HG03571 (cell line): ENCODE measurements around the gene TOP3A.
A peak's percentile ranks its signal among the peaks of the same experiment; 100 is the strongest.
"Not testable (repeated sequence)": the region's sequence is repeated elsewhere in the genome, so short reads cannot be mapped to it uniquely, and the experiment has no call there.

Experiments
- ATAC-seq: cut with Tn5 transposase; IDR thresholded peaks from one replicate; pipeline ENCODE4 v1.9.1; 2021; ENCODE audit not compliant: unreplicated experiment

Gene TOP3A

GRCh38 chr17:18314731-18315561 is at the start of gene TOP3A, which contains the start of gene SMCR8:
TOP3A (minus strand) TSS chr17:18314994; CDS start chr17:18314778, 216 bp downstream.
SMCR8 (plus strand) TSS chr17:18315293; CDS start chr17:18315790, 497 bp downstream.
- peak; percentile 74 for ATAC-seq

GRCh38 chr17:18364166-18364565 is 49.4 kb upstream of the TOP3A start:
- ATAC-seq: no peak

GRCh38 chr17:18363101-18364049 is 48.6 kb upstream of the TOP3A start, which contains the start of gene SHMT1:
SHMT1 (minus strand) TSS chr17:18363550; CDS start chr17:18355981, 7,569 bp downstream.
- ATAC-seq: peak; percentile 92

GRCh38 chr17:18362698-18363100 is 47.9 kb upstream of the TOP3A start:
- no peak for ATAC-seq

GRCh38 chr17:18361837-18362697 is 47.3 kb upstream of the TOP3A start:
- no peak for ATAC-seq

- ATAC-seq: no peak
Observed at GRCh38 chr17:18360518-18360917, 45.7 kb upstream of the TOP3A start.

GRCh38 chr17:18356624-18357023 is 41.8 kb upstream of the TOP3A start:
- no peak for ATAC-seq

- ATAC-seq: no peak
Observed at GRCh38 chr17:18353541-18353940, 38.7 kb upstream of the TOP3A start.

- no peak for ATAC-seq
Observed at GRCh38 chr17:18344021-18344420, 29.2 kb upstream of the TOP3A start.

GRCh38 chr17:18339933-18340332 is 25.1 kb upstream of the TOP3A start:
- ATAC-seq: no peak

- not testable (repeated sequence) for ATAC-seq
Observed at GRCh38 chr17:18338158-18338557, 23.4 kb upstream of the TOP3A start.

- ATAC-seq: no peak
Observed at GRCh38 chr17:18332909-18333489, 18.2 kb upstream of the TOP3A start.

GRCh38 chr17:18331879-18332278 is 17.1 kb upstream of the TOP3A start:
- ATAC-seq: no peak

- ATAC-seq: no peak
Observed at GRCh38 chr17:18328643-18329204, 13.9 kb upstream of the TOP3A start.

GRCh38 chr17:18327556-18327955 is 12.8 kb upstream of the TOP3A start:
- no peak for ATAC-seq

GRCh38 chr17:18327093-18327492 is 12.3 kb upstream of the TOP3A start:
- no peak for ATAC-seq

- ATAC-seq: no peak
Observed at GRCh38 chr17:18326572-18326971, 11.8 kb upstream of the TOP3A start.

GRCh38 chr17:18326039-18326438 is 11.2 kb upstream of the TOP3A start:
- no peak for ATAC-seq

GRCh38 chr17:18324140-18325050 is 9.6 kb upstream of the TOP3A start:
- ATAC-seq: no peak
